Neural crest cell (in vitro differentiated cells): Measurements from ENCODE around the gene PRKCG. TPM values are rescaled to one million over a fixed set of nuclear protein-coding genes. Genes with fewer than 3 reads are reported as not detected.

Source experiments
- DNase-seq: peaks from one replicate; pipeline ENCODE4 v3.0.0; 2021; ENCODE audit warnings: low read depth, mixed read lengths, low spot score
- H3K27ac Mint-ChIP-seq: one replicate; pipeline ENCODE4 v1.8.0; 2021; ENCODE audit warnings: mild to moderate bottlenecking, mixed read lengths; ENCODE audit not compliant: unreplicated experiment
- H3K27me3 Mint-ChIP-seq: 2 replicates; pipeline ENCODE4 v1.8.0; 2021; ENCODE audit warnings: low read depth, mild to moderate bottlenecking, mixed read lengths
- H3K36me3 Mint-ChIP-seq: 2 replicates; pipeline ENCODE4 v1.8.0; 2021; ENCODE audit warnings: low read depth, mild to moderate bottlenecking, mixed read lengths
- H3K4me1 Mint-ChIP-seq: 2 replicates; pipeline ENCODE4 v1.8.0; 2021; ENCODE audit warnings: mixed read lengths
- H3K4me3 Mint-ChIP-seq: one replicate; pipeline ENCODE4 v1.8.0; 2021; ENCODE audit warnings: mild to moderate bottlenecking, mixed read lengths
- H3K9me3 Mint-ChIP-seq: 2 replicates; pipeline ENCODE4 v1.8.0; 2021; ENCODE audit warnings: mixed read lengths
- total RNA-seq: library from RNA; stranded (reverse); gene quantifications from 2 replicates; pipeline ENCODE4 v1.2.1, GENCODE V29; 2021
- TF ChIP-seq, protein P1 (sequence below): fragments of 200-600 bp; sonication (generic); conservative IDR thresholded peaks from 2 replicates; pipeline ENCODE4 v1.5.0; 2021; ENCODE audit warnings: antibody characterized with exemption, mild to moderate bottlenecking

PRKCG gene
- total RNA-seq, 1 donor from 2014 or later = 0.65 TPM

DNA sequence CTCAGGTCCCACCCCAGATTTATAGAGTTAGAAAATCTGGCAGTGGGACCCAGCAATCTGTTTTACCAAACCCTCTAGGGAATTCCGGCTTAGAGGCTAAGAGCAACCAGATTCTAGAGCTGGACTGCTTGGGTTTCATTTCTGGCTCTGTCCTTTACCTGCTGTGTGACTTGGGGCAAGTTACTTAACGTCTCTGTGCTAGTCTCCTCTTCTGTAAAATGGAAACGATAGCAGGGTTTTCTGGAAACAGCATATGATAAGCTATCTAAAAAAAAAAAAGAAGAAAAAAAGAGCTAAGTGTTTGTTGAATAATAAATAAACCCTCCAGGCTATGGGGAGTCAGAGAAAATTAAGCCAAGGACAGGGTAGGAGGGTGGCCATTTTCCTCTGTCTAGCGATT lies 15.5 kb downstream of the PRKCG start:
- H3K4me1 Mint-ChIP-seq = peaks cover 16% of the 10 kb centered on the region
- H3K27me3 Mint-ChIP-seq = peaks cover 75% of the 10 kb centered on the region
- no peak overlapping the region for H3K27ac Mint-ChIP-seq
- H3K36me3 Mint-ChIP-seq = no peaks in the 10 kb centered on the region
- no peaks in the 10 kb centered on the region for H3K9me3 Mint-ChIP-seq
- DNase-seq = no peak
- TF ChIP-seq, protein P1, sequence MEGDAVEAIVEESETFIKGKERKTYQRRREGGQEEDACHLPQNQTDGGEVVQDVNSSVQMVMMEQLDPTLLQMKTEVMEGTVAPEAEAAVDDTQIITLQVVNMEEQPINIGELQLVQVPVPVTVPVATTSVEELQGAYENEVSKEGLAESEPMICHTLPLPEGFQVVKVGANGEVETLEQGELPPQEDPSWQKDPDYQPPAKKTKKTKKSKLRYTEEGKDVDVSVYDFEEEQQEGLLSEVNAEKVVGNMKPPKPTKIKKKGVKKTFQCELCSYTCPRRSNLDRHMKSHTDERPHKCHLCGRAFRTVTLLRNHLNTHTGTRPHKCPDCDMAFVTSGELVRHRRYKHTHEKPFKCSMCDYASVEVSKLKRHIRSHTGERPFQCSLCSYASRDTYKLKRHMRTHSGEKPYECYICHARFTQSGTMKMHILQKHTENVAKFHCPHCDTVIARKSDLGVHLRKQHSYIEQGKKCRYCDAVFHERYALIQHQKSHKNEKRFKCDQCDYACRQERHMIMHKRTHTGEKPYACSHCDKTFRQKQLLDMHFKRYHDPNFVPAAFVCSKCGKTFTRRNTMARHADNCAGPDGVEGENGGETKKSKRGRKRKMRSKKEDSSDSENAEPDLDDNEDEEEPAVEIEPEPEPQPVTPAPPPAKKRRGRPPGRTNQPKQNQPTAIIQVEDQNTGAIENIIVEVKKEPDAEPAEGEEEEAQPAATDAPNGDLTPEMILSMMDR = no peak
- peak overlapping the region; percentile 10 for H3K4me3 Mint-ChIP-seq

- Mint-ChIP-seq H3K4me3 (no peak overlapping the region), H3K4me1 (peaks cover 11% of the 10 kb centered on the region), H3K27ac (no peak overlapping the region), H3K27me3 (peaks cover 77% of the 10 kb centered on the region), H3K9me3 (no peaks in the 10 kb centered on the region), H3K36me3 (no peaks in the 10 kb centered on the region)
- no peak for DNase-seq
- TF ChIP-seq, protein P1 = no peak
These were observed 16.2 kb downstream of the PRKCG start for GRCh38 chr19:53898166-53898565.

DNA sequence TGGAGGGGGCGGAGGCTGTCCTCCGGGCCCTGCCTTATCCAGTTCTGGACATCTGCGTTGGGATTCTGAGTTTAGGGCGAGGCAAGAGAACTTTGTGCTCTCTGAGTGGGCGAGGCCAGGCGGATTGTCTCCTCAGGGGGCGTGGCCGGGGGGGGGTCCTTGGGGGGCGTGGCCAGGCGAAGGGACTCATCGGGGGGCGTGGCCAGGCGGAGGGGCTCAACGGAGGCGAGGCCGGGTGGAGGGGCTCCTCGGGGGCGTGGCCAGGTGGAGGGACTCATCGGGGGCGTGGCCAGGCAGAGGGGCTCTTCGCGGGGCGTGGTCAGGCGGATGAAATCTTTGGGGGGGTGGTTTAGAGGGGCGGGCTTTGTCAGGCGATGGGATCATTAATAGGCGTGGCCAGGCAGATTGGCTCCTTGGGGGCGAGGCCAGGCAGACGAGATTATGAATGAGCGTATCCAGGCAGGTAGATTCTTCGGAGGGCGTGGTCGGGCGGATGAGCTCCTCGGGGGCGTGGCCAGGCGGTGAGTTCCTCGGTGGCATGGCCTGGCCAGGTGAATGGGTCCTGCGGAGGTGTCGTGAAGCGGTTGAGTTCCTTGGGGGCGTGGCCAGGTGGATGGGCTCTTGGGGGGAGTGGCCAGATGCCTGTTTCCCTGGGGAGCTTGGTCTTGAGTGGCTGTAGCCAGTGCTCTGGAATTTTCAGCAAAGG lies 16.8 kb downstream of the PRKCG start:
- DNase-seq = no peak
- Mint-ChIP-seq H3K4me3 (no peak overlapping the region), H3K27ac (no peak overlapping the region), H3K36me3 (no peaks in the 10 kb centered on the region), H3K27me3 (peaks cover 79% of the 10 kb centered on the region), H3K4me1 (peaks cover 9% of the 10 kb centered on the region), H3K9me3 (no peaks in the 10 kb centered on the region)
- TF ChIP-seq, protein P1 = no peak

DNA sequence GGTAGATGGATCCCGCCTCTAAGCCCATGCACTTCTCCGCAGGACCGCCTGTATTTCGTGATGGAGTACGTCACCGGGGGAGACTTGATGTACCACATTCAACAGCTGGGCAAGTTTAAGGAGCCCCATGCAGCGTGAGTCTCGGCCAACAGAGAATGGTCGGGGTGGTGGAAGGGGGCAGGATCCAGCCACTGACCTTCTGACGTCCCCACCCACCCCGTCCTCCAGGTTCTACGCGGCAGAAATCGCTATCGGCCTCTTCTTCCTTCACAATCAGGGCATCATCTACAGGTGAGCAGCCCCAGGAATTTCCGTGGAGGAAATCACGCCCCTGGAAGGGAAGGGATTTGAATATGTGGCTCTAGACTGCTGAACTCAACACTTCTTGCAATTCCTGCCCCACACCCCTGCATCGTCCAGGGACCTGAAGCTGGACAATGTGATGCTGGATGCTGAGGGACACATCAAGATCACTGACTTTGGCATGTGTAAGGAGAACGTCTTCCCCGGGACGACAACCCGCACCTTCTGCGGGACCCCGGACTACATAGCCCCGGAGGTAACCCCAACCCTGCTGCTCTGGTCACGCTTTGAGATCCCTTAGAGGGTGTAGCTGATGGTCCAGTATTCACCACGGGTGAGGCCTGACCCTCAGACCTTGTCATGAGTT lies 18.3 kb downstream of the PRKCG start:
- H3K4me3 Mint-ChIP-seq = no peak overlapping the region

DNA sequence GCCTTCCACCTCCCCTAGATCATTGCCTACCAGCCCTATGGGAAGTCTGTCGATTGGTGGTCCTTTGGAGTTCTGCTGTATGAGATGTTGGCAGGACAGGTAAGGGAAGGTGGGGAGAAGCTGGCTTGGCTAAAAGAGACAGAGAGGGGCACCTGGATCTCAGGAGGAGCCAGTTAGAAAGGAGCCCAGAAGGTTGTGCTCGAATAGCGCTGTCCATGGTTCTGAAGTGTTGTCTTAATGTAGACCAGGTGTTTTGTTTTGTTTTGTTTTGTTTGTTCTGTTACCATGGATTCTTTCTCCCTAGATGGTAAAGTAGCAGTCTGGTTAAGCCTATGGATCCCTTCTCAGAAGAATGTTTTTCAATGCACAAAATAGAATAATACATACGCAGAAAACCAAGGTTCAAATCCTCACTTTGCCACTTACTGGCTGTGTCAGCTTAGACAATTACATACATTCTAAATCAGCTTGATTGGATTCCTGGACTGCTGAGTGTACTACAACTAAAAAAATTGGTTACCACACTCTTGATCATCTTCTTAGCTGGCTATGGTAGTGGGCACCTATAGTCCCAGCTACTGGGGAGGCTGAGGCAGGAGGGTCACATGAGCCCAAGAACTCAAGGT lies 21.2 kb downstream of the PRKCG start:
- TF ChIP-seq, protein P1 = no peak
- Mint-ChIP-seq H3K27me3 (peaks cover 91% of the 10 kb centered on the region), H3K4me1 (peaks cover 12% of the 10 kb centered on the region), H3K27ac (no peak overlapping the region), H3K4me3 (no peak overlapping the region), H3K9me3 (no peaks in the 10 kb centered on the region), H3K36me3 (no peaks in the 10 kb centered on the region)
- DNase-seq = no peak

More for the DNA sequence above, 18.3 kb downstream of the PRKCG start:
- H3K9me3 Mint-ChIP-seq = no peaks in the 10 kb centered on the region
- H3K36me3 Mint-ChIP-seq = no peaks in the 10 kb centered on the region
- no peak for DNase-seq
- peaks cover 88% of the 10 kb centered on the region for H3K27me3 Mint-ChIP-seq
- peaks cover 9% of the 10 kb centered on the region for H3K4me1 Mint-ChIP-seq
- H3K27ac Mint-ChIP-seq = no peak overlapping the region
- TF ChIP-seq, protein P1 = no peak
